Measurements from ENCODE around the gene SGIP1.

The SGIP1 gene

GRCh38 chr1:66542811-66543767 lies 9.1 kb downstream of the SGIP1 start:
- TF ChIP-seq CTCF (IDR thresholded peaks at IDR 0.05), result no peak

- no peak for TF ChIP-seq CTCF (IDR thresholded peaks at IDR 0.05)
These were observed 12.3 kb downstream of the SGIP1 start for GRCh38 chr1:66546047-66546810.

GRCh38 chr1:66549017-66549416 lies 15.1 kb downstream of the SGIP1 start:
- no peak for TF ChIP-seq CTCF (IDR thresholded peaks at IDR 0.05)

- no peak for TF ChIP-seq CTCF (IDR thresholded peaks at IDR 0.05)
These were observed 16.3 kb downstream of the SGIP1 start for GRCh38 chr1:66550243-66550642.

DNA sequence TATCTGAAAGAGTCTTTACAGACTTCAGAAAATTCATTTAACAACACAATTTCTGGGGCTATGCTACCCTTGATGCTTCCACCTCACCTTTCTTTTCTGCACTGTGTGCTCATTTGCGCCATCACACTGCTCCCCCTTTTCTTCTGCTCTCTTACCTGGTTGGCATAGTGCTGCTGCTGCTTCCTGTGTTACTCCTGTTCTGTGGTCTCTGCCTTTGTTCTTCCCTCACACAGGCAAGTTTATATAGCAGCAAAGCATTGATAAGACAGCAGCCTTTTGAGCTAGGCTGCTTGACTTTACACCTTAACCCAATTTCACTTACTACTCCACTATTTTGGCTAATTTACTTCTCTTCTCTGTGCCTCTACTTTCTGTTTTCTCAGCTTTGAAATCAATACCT lies 18.3 kb downstream of the SGIP1 start:
- TF ChIP-seq CTCF (IDR thresholded peaks at IDR 0.05), result no peak

DNA sequence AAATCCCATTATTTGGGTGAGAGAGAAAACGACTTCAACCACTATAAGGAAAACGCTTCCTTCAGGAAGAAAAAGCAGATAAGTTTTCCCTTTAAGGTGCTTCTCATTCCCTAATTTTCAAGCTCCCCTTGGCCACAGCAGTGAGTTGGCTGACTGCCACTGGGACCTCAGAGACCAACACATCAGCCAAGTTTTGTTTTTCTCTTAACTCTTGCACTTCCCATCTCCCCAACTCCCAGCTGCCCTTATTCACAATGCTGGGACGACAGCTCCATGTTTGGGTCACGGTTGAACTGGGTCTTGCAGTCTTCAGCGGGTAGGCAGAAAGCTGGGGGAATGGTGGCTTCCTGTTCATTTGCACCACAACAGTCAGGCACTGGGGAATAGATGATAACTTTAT lies 18.9 kb downstream of the SGIP1 start:
- no peak for TF ChIP-seq CTCF (IDR thresholded peaks at IDR 0.05)

DNA sequence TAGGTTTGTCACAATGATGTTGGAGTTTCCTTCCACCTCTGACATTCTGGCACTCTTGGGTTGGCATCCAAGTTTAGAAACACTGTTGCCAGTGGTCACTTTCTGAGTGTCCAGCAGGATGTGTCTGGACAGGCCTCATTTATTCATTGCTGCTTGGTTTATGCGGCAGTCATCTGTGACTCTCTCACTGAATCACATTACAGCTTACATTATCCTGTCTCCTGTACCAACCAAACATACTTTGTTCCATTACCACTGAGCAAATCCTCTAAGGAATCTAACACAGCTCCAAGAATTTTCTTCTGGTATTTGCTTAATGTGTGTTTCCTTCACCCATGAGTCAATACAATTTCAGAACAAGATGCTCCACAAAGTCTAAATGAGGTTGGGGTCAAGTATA lies 19.9 kb downstream of the SGIP1 start:
- TF ChIP-seq CTCF (IDR thresholded peaks at IDR 0.05), result no peak
